A673 (cell line): ENCODE measurements around the gene FNBP1.

Experiments
- EZH2 ChIP-seq: fragments of 200-600 bp; sonication (generic); IDR thresholded peaks from 2 replicates; pipeline ENCODE4 v1.6.1; 2017; ENCODE audit warnings: borderline replicate concordance, low read depth, mild to moderate bottlenecking, mixed read lengths, antibody characterized with exemption, low read length; ENCODE audit not compliant: poor library complexity, severe bottlenecking
- TF ChIP-seq, protein P1 (sequence below): fragments of 300-800, 200-600 bp; sonication (generic); conservative IDR thresholded peaks from 2 replicates; pipeline ENCODE4 v1.5.1; 2017; ENCODE audit warnings: low read depth, mild to moderate bottlenecking, antibody characterized with exemption, low read length, moderate library complexity, mixed read lengths

DNA sequence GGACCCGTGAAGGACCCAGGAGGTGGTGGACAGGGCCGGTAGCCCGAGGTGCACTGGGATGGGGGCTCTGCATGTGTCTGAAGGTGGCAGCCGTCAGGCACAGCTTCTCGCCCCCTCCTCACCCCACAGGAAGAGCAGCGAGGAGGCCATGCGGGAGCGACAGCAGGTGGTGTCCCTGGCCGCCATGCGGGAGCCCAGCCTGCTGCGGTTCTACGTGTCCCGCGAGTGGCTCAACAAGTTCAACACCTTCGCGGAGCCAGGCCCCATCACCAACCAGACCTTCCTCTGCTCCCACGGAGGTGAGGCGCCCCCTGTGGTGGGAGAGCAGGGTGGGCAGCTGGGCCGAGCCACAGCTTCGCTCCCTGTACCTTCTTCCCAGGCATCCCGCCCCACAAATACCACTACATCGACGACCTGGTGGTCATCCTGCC, 167.8 kb downstream of the FNBP1 start:
- TF ChIP-seq, protein P1, sequence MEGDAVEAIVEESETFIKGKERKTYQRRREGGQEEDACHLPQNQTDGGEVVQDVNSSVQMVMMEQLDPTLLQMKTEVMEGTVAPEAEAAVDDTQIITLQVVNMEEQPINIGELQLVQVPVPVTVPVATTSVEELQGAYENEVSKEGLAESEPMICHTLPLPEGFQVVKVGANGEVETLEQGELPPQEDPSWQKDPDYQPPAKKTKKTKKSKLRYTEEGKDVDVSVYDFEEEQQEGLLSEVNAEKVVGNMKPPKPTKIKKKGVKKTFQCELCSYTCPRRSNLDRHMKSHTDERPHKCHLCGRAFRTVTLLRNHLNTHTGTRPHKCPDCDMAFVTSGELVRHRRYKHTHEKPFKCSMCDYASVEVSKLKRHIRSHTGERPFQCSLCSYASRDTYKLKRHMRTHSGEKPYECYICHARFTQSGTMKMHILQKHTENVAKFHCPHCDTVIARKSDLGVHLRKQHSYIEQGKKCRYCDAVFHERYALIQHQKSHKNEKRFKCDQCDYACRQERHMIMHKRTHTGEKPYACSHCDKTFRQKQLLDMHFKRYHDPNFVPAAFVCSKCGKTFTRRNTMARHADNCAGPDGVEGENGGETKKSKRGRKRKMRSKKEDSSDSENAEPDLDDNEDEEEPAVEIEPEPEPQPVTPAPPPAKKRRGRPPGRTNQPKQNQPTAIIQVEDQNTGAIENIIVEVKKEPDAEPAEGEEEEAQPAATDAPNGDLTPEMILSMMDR, result peak; percentile 31
- TF ChIP-seq EZH2, result no peak
